GM19372 (cell line): Measurements from ENCODE around the gene IL17B.

Source experiments
- ATAC-seq: cut with Tn5 transposase; IDR thresholded peaks from one replicate; pipeline ENCODE4 v1.9.1; 2021; ENCODE audit warnings: mild to moderate bottlenecking, low read depth, moderate library complexity; ENCODE audit not compliant: unreplicated experiment

IL17B gene

DNA sequence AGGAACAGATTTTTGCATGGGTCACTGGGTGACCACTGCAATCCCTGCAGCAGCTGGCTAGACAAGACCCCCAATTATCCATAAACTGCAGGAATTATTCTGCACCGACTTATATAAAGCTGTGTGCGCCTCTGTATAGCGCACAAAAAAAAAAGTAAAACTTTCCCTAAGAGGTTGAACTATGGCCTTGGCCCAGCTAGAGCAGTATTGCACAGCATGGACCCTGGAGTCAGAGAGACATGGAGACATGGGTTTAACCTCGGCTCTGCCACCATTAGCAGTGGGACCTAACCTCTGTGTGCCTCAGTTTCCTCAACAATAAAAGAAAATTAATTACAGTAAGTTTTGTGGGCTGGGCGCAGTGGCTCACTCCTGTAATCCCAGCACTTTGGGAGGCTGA lies 50.9 kb downstream of the IL17B start:
- ATAC-seq: no peak

DNA sequence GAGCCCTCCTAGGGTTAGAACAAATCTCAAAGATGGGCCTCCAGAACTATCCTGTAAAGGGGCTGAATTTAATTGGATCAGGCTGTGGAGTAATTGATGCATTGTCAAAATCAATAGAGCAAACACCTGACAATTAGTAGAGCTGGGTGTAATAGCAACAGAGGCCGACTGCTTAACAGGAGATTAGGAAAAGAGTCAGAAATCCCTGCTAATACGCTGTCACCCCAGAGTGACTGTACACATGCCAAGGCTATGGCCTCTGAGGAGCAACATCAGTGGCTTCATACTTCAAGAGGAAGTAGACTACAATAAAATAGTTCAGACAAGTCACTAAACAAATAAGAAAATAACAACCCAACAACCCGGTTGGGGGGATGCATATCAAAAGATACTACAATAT lies 52.5 kb downstream of the IL17B start:
- no peak for ATAC-seq

- no peak for ATAC-seq
Observed at GRCh38 chr5:149325894-149326293, 53.2 kb downstream of the IL17B start.

- ATAC-seq: no peak
Observed at GRCh38 chr5:149325166-149325735, 53.8 kb downstream of the IL17B start.

GRCh38 chr5:149324641-149325040 lies 54.5 kb downstream of the IL17B start:
- no peak for ATAC-seq
